ENCODE results near the gene CCL15.

CCL15 gene

GRCh38 chr17:35972535-35972934, 28.8 kb downstream of the CCL15 start:
- Histone ChIP-seq H3K9me3 (ENCODE audit: control insufficient read depth in 1 of 2, low read length in 2 of 2) (no peaks in the 10 kb centered on the region), H3K36me3 (ENCODE audit: control insufficient read depth in 1 of 2, insufficient read depth in 2 of 2, low read length in 2 of 2) (no peaks in the 10 kb centered on the region), H3K27me3 (ENCODE audit: low read depth, low read length) (no peaks in the 10 kb centered on the region), H3K27ac (ENCODE audit: low read length) (no peak overlapping the region), H3K4me1 (ENCODE audit: control insufficient read depth in 1 of 2, insufficient read depth in 2 of 2, low read length in 2 of 2) (no peaks in the 10 kb centered on the region), H3K4me3 (ENCODE audit: low read depth in 1 of 2, low read length in 2 of 2) (no peak overlapping the region)

DNA sequence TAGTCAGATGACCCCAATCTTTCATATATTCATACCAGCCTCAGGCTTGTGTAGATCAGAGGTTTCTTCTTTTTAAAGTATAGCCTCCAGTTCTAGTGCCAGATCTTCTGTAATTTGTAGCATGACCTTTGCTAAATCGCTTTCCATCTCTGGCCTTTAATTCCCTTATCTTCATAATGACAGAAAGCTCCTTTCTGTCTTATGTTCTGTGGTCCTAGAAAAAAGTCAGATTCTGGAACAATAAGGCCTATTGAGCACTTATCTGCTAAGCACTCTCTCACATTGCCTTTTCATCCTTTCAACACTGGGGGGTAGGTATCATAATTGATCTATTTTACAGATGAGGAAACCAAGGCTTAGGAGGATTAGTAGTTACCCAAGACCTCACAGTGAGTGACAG, 29.3 kb downstream of the CCL15 start:
- Histone ChIP-seq H3K4me3 (ENCODE audit: low read depth in 1 of 2, low read length in 2 of 2) (no peak overlapping the region), H3K9me3 (ENCODE audit: control insufficient read depth in 1 of 2, low read length in 2 of 2) (no peaks in the 10 kb centered on the region), H3K36me3 (ENCODE audit: control insufficient read depth in 1 of 2, insufficient read depth in 2 of 2, low read length in 2 of 2) (no peaks in the 10 kb centered on the region), H3K27ac (ENCODE audit: low read length) (no peak overlapping the region), H3K4me1 (ENCODE audit: control insufficient read depth in 1 of 2, insufficient read depth in 2 of 2, low read length in 2 of 2) (no peaks in the 10 kb centered on the region), H3K27me3 (ENCODE audit: low read depth, low read length) (no peaks in the 10 kb centered on the region)

GRCh38 chr17:35969558-35970380, 31.6 kb downstream of the CCL15 start:
- Histone ChIP-seq H3K4me1 (ENCODE audit: control insufficient read depth in 1 of 2, insufficient read depth in 2 of 2, low read length in 2 of 2) (no peaks in the 10 kb centered on the region), H3K36me3 (ENCODE audit: control insufficient read depth in 1 of 2, insufficient read depth in 2 of 2, low read length in 2 of 2) (no peaks in the 10 kb centered on the region), H3K4me3 (ENCODE audit: low read depth in 1 of 2, low read length in 2 of 2) (no peak overlapping the region), H3K27ac (ENCODE audit: low read length) (no peak overlapping the region), H3K27me3 (ENCODE audit: low read depth, low read length) (no peaks in the 10 kb centered on the region), H3K9me3 (ENCODE audit: control insufficient read depth in 1 of 2, low read length in 2 of 2) (no peaks in the 10 kb centered on the region)

DNA sequence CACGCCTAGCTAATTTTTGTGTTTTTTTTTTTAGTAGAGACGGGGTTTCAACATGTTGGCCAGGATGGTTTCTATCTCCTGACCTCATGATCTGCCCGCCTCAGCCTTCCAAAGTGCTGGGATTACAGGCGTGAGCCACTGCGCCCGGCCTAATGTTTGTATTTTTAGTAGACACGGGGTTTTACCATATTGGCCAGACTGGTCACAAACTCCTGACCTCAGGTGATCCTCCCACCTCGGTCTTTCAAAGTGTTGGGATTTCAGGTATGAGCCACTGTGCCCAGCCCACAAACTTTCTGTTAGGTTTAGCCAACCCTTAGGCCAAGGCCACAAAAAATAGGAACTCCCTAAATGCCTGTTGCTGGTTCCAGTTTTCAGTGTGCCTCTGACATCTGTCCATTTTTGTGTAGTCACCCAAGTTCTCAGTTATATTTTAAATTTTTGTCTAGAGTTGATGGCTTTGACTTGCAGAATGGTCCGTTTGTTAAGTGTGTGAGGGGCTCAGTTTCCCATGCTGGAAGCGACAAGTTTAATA, 32.8 kb downstream of the CCL15 start:
- H3K27me3 ChIP-seq (ENCODE audit: low read depth, low read length), result no peaks in the 10 kb centered on the region
- no peaks in the 10 kb centered on the region for H3K9me3 ChIP-seq (ENCODE audit: control insufficient read depth in 1 of 2, low read length in 2 of 2)
- H3K4me3 ChIP-seq (ENCODE audit: low read depth in 1 of 2, low read length in 2 of 2), result no peak overlapping the region
- H3K27ac ChIP-seq (ENCODE audit: low read length), result no peak overlapping the region
- H3K36me3 ChIP-seq (ENCODE audit: control insufficient read depth in 1 of 2, insufficient read depth in 2 of 2, low read length in 2 of 2), result no peaks in the 10 kb centered on the region
- no peaks in the 10 kb centered on the region for H3K4me1 ChIP-seq (ENCODE audit: control insufficient read depth in 1 of 2, insufficient read depth in 2 of 2, low read length in 2 of 2)

GRCh38 chr17:35965272-35965671, 36.1 kb downstream of the CCL15 start:
- Histone ChIP-seq H3K4me1 (ENCODE audit: control insufficient read depth in 1 of 2, insufficient read depth in 2 of 2, low read length in 2 of 2) (no peaks in the 10 kb centered on the region), H3K27ac (ENCODE audit: low read length) (no peak overlapping the region), H3K36me3 (ENCODE audit: control insufficient read depth in 1 of 2, insufficient read depth in 2 of 2, low read length in 2 of 2) (no peaks in the 10 kb centered on the region), H3K9me3 (ENCODE audit: control insufficient read depth in 1 of 2, low read length in 2 of 2) (no peaks in the 10 kb centered on the region), H3K27me3 (ENCODE audit: low read depth, low read length) (no peaks in the 10 kb centered on the region), H3K4me3 (ENCODE audit: low read depth in 1 of 2, low read length in 2 of 2) (no peak overlapping the region)

GRCh38 chr17:35963663-35964062, 37.7 kb downstream of the CCL15 start:
- H3K36me3 ChIP-seq (ENCODE audit: control insufficient read depth in 1 of 2, insufficient read depth in 2 of 2, low read length in 2 of 2), result no peaks in the 10 kb centered on the region
- no peaks in the 10 kb centered on the region for H3K4me1 ChIP-seq (ENCODE audit: control insufficient read depth in 1 of 2, insufficient read depth in 2 of 2, low read length in 2 of 2)
- no peaks in the 10 kb centered on the region for H3K9me3 ChIP-seq (ENCODE audit: control insufficient read depth in 1 of 2, low read length in 2 of 2)
- H3K27me3 ChIP-seq (ENCODE audit: low read depth, low read length), result no peaks in the 10 kb centered on the region
- no peak overlapping the region for H3K4me3 ChIP-seq (ENCODE audit: low read depth in 1 of 2, low read length in 2 of 2)
- H3K27ac ChIP-seq (ENCODE audit: low read length), result no peak overlapping the region

- Histone ChIP-seq H3K27me3 (ENCODE audit: low read depth, low read length) (no peaks in the 10 kb centered on the region), H3K27ac (ENCODE audit: low read length) (no peak overlapping the region), H3K36me3 (ENCODE audit: control insufficient read depth in 1 of 2, insufficient read depth in 2 of 2, low read length in 2 of 2) (no peaks in the 10 kb centered on the region), H3K9me3 (ENCODE audit: control insufficient read depth in 1 of 2, low read length in 2 of 2) (no peaks in the 10 kb centered on the region), H3K4me1 (ENCODE audit: control insufficient read depth in 1 of 2, insufficient read depth in 2 of 2, low read length in 2 of 2) (no peaks in the 10 kb centered on the region), H3K4me3 (ENCODE audit: low read depth in 1 of 2, low read length in 2 of 2) (no peak overlapping the region)
Observed at GRCh38 chr17:35953720-35954119, 47.6 kb downstream of the CCL15 start.

DNA sequence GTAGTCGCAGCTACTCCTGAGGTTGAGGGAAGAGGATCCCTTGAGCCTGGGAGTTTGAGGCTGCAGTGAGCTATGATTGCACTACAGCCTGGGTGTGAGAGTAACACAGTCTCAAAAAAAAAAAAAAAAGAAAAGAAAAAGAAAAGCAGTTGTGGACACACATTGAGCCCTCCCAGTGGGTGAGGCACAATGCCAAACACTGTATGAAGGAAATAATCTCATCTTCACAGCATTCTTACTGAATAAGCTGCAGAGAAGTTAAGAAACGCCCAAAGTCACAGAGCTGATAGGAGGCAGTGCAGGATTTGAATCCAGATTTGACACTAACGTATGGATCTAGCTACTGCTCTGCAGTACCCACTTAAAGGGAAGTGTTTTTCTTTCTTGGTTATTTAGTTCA, 52.0 kb downstream of the CCL15 start:
- H3K36me3 ChIP-seq (ENCODE audit: control insufficient read depth in 1 of 2, insufficient read depth in 2 of 2, low read length in 2 of 2), result no peaks in the 10 kb centered on the region
- H3K4me3 ChIP-seq (ENCODE audit: low read depth in 1 of 2, low read length in 2 of 2), result no peak overlapping the region
- H3K27me3 ChIP-seq (ENCODE audit: low read depth, low read length), result no peaks in the 10 kb centered on the region
- no peaks in the 10 kb centered on the region for H3K9me3 ChIP-seq (ENCODE audit: control insufficient read depth in 1 of 2, low read length in 2 of 2)
- no peaks in the 10 kb centered on the region for H3K4me1 ChIP-seq (ENCODE audit: control insufficient read depth in 1 of 2, insufficient read depth in 2 of 2, low read length in 2 of 2)
- H3K27ac ChIP-seq (ENCODE audit: low read length), result no peak overlapping the region

GRCh38 chr17:35948092-35948491, 53.3 kb downstream of the CCL15 start:
- H3K4me3 ChIP-seq (ENCODE audit: low read depth in 1 of 2, low read length in 2 of 2), result no peak overlapping the region
- no peak overlapping the region for H3K27ac ChIP-seq (ENCODE audit: low read length)
- H3K27me3 ChIP-seq (ENCODE audit: low read depth, low read length), result no peaks in the 10 kb centered on the region
- H3K9me3 ChIP-seq (ENCODE audit: control insufficient read depth in 1 of 2, low read length in 2 of 2), result no peaks in the 10 kb centered on the region
- H3K4me1 ChIP-seq (ENCODE audit: control insufficient read depth in 1 of 2, insufficient read depth in 2 of 2, low read length in 2 of 2), result no peaks in the 10 kb centered on the region
- H3K36me3 ChIP-seq (ENCODE audit: control insufficient read depth in 1 of 2, insufficient read depth in 2 of 2, low read length in 2 of 2), result no peaks in the 10 kb centered on the region

Data from muscle layer of duodenum (tissue), 2 donors.